NCI-H1436 (cell line): Measurements from ENCODE around the gene KIAA1671.
A peak's percentile ranks its signal among the peaks of the same experiment; 100 is the strongest.

Source experiments
- DNase-seq: peaks from one replicate; lab custom pipeline; 2025; lab: John Stamatoyannopoulos, UW

Gene KIAA1671

GRCh38 chr22:25068707-25069106, 116.2 kb downstream of the KIAA1671 start:
- no peak for DNase-seq

GRCh38 chr22:25069426-25069757, 116.9 kb downstream of the KIAA1671 start:
- DNase-seq = no peak

GRCh38 chr22:25069758-25070481, 117.4 kb downstream of the KIAA1671 start:
- DNase-seq = no peak

- no peak for DNase-seq
These were observed 118.4 kb downstream of the KIAA1671 start for GRCh38 chr22:25070956-25071355.

- DNase-seq = no peak
These were observed 119.2 kb downstream of the KIAA1671 start for GRCh38 chr22:25071720-25072119.

GRCh38 chr22:25072406-25072805, 119.9 kb downstream of the KIAA1671 start:
- DNase-seq = no peak

GRCh38 chr22:25076336-25076735, 123.8 kb downstream of the KIAA1671 start:
- DNase-seq = no peak

- DNase-seq = no peak
These were observed 124.5 kb downstream of the KIAA1671 start for GRCh38 chr22:25077056-25077455.

GRCh38 chr22:25077964-25078363, 125.4 kb downstream of the KIAA1671 start:
- peak; percentile 8 for DNase-seq

GRCh38 chr22:25078591-25078990, 126.1 kb downstream of the KIAA1671 start:
- DNase-seq = no peak

GRCh38 chr22:25080855-25081254, 128.3 kb downstream of the KIAA1671 start:
- DNase-seq = no peak

- DNase-seq = peak; percentile 20
These were observed 128.9 kb downstream of the KIAA1671 start for GRCh38 chr22:25081409-25081824.

GRCh38 chr22:25082096-25082495, 129.6 kb downstream of the KIAA1671 start:
- DNase-seq = no peak

- no peak for DNase-seq
These were observed 130.7 kb downstream of the KIAA1671 start for GRCh38 chr22:25083056-25083806.

GRCh38 chr22:25083807-25084200, 131.3 kb downstream of the KIAA1671 start:
- no peak for DNase-seq

- DNase-seq = no peak
These were observed 132.0 kb downstream of the KIAA1671 start for GRCh38 chr22:25084405-25085107.

GRCh38 chr22:25085156-25085555, 132.6 kb downstream of the KIAA1671 start:
- DNase-seq = no peak

GRCh38 chr22:25085930-25086901, 133.7 kb downstream of the KIAA1671 start:
- no peak for DNase-seq

- DNase-seq = no peak
These were observed 134.4 kb downstream of the KIAA1671 start for GRCh38 chr22:25086902-25087282.

GRCh38 chr22:25090225-25090890, 137.8 kb downstream of the KIAA1671 start:
- DNase-seq = no peak

GRCh38 chr22:25091458-25091857, 138.9 kb downstream of the KIAA1671 start:
- DNase-seq = no peak
